ENCODE data around the gene PANX2.

GRCh38 chr22:50222508-50222907 is 52.0 kb downstream of the PANX2 start:
- TF ChIP-seq POLR2A (IDR thresholded peaks at IDR 0.05; ENCODE audit: low read depth, low read length) (no peak), POLR2AphosphoS5 (IDR thresholded peaks at IDR 0.05; ENCODE audit: low read depth, low read length) (no peak), TAF1 (IDR thresholded peaks at IDR 0.05; ENCODE audit: borderline replicate concordance, low read depth, low read length) (no peak)
